Smooth muscle cell (in vitro differentiated cells): Measurements from ENCODE around the gene MARS1. TPM values are rescaled to one million over a fixed set of nuclear protein-coding genes. Genes with fewer than 3 reads are reported as not detected.
A peak's percentile ranks its signal among the peaks of the same experiment; 100 is the strongest.

ENCODE experiments used
- DNase-seq: peaks from one replicate; lab custom pipeline; 2025; ENCODE audit not compliant: unreplicated experiment; lab: John Stamatoyannopoulos, UW
- H2AFZ ChIP-seq: fragments of 200-600 bp; sonication (generic); 2 replicates; pipeline ENCODE4 v1.6.0; 2016; ENCODE audit warnings: antibody characterized with exemption, low read depth, mild to moderate bottlenecking
- H3F3A ChIP-seq: fragments of 200-600 bp; sonication (generic); 2 replicates; pipeline ENCODE4 v1.6.0; 2017; ENCODE audit warnings: antibody characterized with exemption, low read depth
- H3K27ac ChIP-seq: fragments of 200-600 bp; sonication (generic); 2 replicates; pipeline ENCODE4 v1.5.1; 2016; ENCODE audit warnings: low read depth, mild to moderate bottlenecking
- H3K27me3 ChIP-seq: fragments of 200-600 bp; sonication (generic); 2 replicates; pipeline ENCODE4 v1.6.1; 2016; ENCODE audit warnings: low read depth, mild to moderate bottlenecking
- H3K36me3 ChIP-seq: fragments of 200-600 bp; sonication (generic); 2 replicates; pipeline ENCODE4 v1.5.1; 2016; ENCODE audit warnings: low read depth
- H3K4me1 ChIP-seq: fragments of 200-600 bp; sonication (generic); 2 replicates; pipeline ENCODE4 v1.5.1; 2016; ENCODE audit warnings: low read depth
- H3K4me2 ChIP-seq: fragments of 200-600 bp; sonication (generic); 2 replicates; pipeline ENCODE4 v1.6.0; 2016; ENCODE audit warnings: mild to moderate bottlenecking
- H3K4me3 ChIP-seq: fragments of 200-600 bp; sonication (generic); 2 replicates; pipeline ENCODE4 v1.5.1; 2016; ENCODE audit warnings: mild to moderate bottlenecking
- H3K79me2 ChIP-seq: fragments of 200-600 bp; sonication (generic); 2 replicates; pipeline ENCODE4 v1.6.0; 2016; ENCODE audit warnings: low read depth, mild to moderate bottlenecking
- H3K9ac ChIP-seq: fragments of 200-600 bp; sonication (generic); 2 replicates; pipeline ENCODE4 v1.6.0; 2016; ENCODE audit warnings: low read depth
- H3K9me3 ChIP-seq: fragments of 200-600 bp; sonication (generic); replicated peaks from 2 replicates; pipeline ENCODE4 v1.5.1; 2016; ENCODE audit warnings: low read depth
- H4K20me1 ChIP-seq: fragments of 200-600 bp; sonication (generic); 2 replicates; pipeline ENCODE4 v1.6.0; 2016; ENCODE audit warnings: low read depth
- WGBS: methylation state at CpG from one replicate; pipeline ENCODE4 v1.1.7; 2016; ENCODE audit warnings: low lambda C conversion rate; 5-methylcytosine and 5-hydroxymethylcytosine counted together
- polyA plus RNA-seq: library from polyadenylated mRNA; unstranded; fragments of >200 nt; fragmentation: Nextera tagmentation; extraction: Ambion mirVana; gene quantifications from 2 replicates; pipeline ENCODE4 v1.2.1, GENCODE V29; 2016
- total RNA-seq: library from RNA; depleted of rRNA; stranded (reverse); fragments of >200 nt; gene quantifications from 2 replicates; pipeline ENCODE4 v1.2.3, GENCODE V29; 2014
- TF ChIP-seq, protein P1 (sequence below): fragments of 200-600 bp; sonication (generic); IDR thresholded peaks from 2 replicates; pipeline ENCODE4 v1.5.1; 2017; ENCODE audit warnings: borderline replicate concordance, mild to moderate bottlenecking, antibody characterized with exemption; ENCODE audit not compliant: insufficient read depth, poor library complexity, severe bottlenecking

The MARS1 gene
- total and polyA plus RNA-seq, 2 experiments from 2014 or later: 186 to 192 TPM

DNA sequence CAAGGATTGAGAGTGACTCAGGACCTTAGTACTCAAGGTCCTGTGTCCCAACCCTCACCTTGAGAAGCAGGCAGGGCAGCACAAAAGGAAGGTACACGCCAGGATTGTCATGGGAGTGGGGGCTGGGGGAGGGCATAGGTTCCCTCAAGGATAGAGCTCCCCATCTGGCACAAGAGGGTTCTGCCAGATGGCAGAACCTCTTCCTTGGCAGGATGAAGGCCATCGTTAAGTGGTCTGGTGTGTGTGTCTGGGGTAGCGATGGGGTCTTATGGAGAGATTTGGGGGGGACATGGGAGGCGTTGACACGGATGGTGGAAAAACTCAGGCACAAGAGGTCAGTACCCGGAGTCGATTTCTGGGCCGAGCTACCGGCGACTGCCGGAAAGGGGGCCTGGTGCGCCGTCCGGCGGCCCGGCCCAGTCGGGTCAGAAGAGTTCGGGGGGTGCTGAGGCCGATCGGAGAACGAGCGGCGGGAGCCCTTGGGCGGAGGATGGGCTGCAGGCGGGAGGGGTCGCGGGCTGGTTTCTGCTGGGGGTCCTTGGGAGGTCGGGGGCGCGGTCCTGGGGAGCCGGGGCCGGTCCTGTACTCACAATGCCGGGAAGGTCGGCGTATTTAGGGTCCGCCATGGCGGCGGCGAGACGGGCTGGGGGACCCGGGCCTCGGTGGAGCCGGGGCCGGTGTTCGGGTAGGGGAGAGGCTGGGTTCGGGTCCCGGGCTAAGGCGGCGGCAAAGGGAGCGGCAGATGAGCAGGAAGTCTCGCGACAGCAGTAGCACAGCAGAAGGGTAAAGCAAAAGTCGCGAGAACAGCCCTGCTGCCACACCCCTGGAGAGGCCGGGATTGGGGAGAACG, 58.8 kb downstream of the MARS1 start, which contains the start of gene DCTN2:
TSS of gene DCTN2 (minus strand) at position 755 of the 850 bp plus-strand sequence. CDS start at position 626, 129 bp downstream.
- 1% methylated on average over 38 of the region's 56 CpGs for whole genome bisulfite sequencing
- peaks cover 39% of the 10 kb centered on the region for H3K79me2 ChIP-seq
- TF ChIP-seq, protein P1, sequence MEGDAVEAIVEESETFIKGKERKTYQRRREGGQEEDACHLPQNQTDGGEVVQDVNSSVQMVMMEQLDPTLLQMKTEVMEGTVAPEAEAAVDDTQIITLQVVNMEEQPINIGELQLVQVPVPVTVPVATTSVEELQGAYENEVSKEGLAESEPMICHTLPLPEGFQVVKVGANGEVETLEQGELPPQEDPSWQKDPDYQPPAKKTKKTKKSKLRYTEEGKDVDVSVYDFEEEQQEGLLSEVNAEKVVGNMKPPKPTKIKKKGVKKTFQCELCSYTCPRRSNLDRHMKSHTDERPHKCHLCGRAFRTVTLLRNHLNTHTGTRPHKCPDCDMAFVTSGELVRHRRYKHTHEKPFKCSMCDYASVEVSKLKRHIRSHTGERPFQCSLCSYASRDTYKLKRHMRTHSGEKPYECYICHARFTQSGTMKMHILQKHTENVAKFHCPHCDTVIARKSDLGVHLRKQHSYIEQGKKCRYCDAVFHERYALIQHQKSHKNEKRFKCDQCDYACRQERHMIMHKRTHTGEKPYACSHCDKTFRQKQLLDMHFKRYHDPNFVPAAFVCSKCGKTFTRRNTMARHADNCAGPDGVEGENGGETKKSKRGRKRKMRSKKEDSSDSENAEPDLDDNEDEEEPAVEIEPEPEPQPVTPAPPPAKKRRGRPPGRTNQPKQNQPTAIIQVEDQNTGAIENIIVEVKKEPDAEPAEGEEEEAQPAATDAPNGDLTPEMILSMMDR: no peak

DNA sequence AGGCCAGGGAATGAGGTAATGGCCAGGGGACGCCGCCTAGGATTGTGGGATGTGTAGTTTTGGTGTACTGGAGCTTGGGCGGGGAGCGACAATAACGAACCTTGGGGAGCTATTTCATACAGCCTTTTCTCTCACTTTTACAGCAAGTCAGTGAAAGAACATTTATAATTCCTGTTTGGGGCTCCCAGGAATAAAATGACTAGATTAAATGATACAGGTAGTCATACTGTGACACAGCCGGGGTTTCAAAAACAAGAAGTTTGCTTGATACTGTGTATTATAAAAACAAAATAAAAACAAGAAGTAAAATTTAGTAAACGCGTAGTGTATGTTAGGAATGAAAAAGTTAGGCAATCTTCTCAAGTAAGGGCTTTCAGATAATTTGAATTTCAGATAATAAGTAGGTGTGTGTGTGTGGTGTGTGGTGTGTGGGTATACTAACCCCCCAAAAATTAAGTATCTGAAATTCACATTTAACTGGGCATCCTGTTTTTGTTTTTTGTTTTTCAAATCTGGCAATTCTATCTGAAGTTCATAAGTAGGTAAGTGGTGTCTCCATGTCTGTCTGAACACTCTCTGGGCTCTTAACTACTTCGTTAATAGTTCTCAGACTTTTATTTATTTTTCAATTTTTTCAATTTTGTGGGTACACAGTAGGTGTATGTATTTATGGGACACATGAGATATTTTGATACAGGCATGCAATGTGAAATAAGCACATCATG, 59.6 kb downstream of the MARS1 start:
- Histone ChIP-seq H2AFZ (peak overlapping the region; percentile 84), H3K36me3 (no peaks in the 10 kb centered on the region), H4K20me1 (peaks cover 32% of the 10 kb centered on the region), H3K27ac (no peak overlapping the region), H3K27me3 (peaks cover 12% of the 10 kb centered on the region), H3K9ac (no peak overlapping the region), H3K4me2 (peak overlapping the region; percentile 88), H3K79me2 (peaks cover 36% of the 10 kb centered on the region), H3K4me1 (peaks cover 31% of the 10 kb centered on the region), H3K9me3 (no peaks in the 10 kb centered on the region), H3F3A (peaks cover 12% of the 10 kb centered on the region), H3K4me3 (peak overlapping the region; percentile 86)
- TF ChIP-seq, protein P1: no peak
- 27% methylated on average over 9 of the region's 9 CpGs for WGBS
- DNase-seq: no peak

More for the DNA sequence above, 58.8 kb downstream of the MARS1 start, which contains the start of gene DCTN2:
- peak within 1 kb of the TSS; percentile 86 for H3K4me3 ChIP-seq
- peaks cover 25% of the 10 kb centered on the region for H3K4me1 ChIP-seq
- H3K4me2 ChIP-seq: peak within 1 kb of the TSS; percentile 88
- DNase-seq: peak; percentile 76
- peaks cover 12% of the 10 kb centered on the region for H3K27me3 ChIP-seq
- peaks cover 35% of the 10 kb centered on the region for H4K20me1 ChIP-seq
- no peaks in the 10 kb centered on the region for H3K9me3 ChIP-seq
- H2AFZ ChIP-seq: peak within 1 kb of the TSS; percentile 84
- no peaks in the 10 kb centered on the region for H3K36me3 ChIP-seq
- peak within 1 kb of the TSS; percentile 99 for H3K9ac ChIP-seq
- H3K27ac ChIP-seq: peak within 1 kb of the TSS; percentile 78
- H3F3A ChIP-seq: peaks cover 12% of the 10 kb centered on the region

DNA sequence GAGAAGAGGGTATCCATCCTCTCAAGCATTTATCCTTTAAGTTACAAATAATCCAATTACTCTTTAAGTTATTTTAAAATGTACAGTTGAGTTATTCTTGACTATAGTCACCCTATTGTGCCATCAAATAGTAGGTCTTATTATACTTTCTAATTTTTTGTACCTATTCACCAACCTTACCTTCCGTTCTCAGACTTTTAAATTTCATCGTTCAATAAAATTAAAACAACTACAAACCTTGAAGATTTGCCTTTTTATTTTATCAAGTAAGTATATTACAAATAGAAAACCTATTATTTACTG, 60.1 kb downstream of the MARS1 start:
- H2AFZ ChIP-seq: no peak overlapping the region
- H3K4me1 ChIP-seq: peaks cover 36% of the 10 kb centered on the region
- H3K27ac ChIP-seq: no peak overlapping the region
- no peak for DNase-seq
- no peaks in the 10 kb centered on the region for H3K36me3 ChIP-seq
- no peak overlapping the region for H3K4me2 ChIP-seq
- no peak overlapping the region for H3K9ac ChIP-seq
- 99% methylated on average over 2 of the region's 2 CpGs for WGBS
- TF ChIP-seq, protein P1: no peak
- H3K27me3 ChIP-seq: peaks cover 12% of the 10 kb centered on the region
- no peak overlapping the region for H3K4me3 ChIP-seq
- H3F3A ChIP-seq: peaks cover 12% of the 10 kb centered on the region
- peaks cover 36% of the 10 kb centered on the region for H3K79me2 ChIP-seq
- H4K20me1 ChIP-seq: peaks cover 29% of the 10 kb centered on the region
- H3K9me3 ChIP-seq: no peaks in the 10 kb centered on the region
